ENCODE results near the gene ELF4. TPM values are rescaled to one million over a fixed set of nuclear protein-coding genes. Genes with fewer than 3 reads are reported as not detected.

Gene ELF4
- total and polyA plus RNA-seq, 7 donors: 0.55 to 2.9 (median 1.5) TPM

DNA sequence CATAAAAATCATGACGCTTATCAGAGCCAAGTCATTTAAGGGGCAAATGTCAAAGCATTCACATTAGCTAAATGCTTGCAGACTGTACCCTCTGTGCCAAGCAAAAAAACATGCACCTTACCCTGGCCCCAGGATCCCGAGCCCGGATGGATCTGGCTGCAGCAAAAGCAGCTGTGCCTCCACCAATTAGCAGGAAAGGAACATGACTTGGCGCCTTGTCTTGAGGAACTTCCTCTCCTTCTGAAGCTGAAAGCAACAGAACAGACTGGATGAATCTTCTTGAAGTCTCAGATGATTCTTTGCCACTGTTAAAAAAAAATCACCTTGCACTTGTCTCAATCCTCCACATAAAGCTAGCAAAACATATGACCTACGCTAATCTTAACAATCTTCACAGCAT, 37.3 kb upstream of the ELF4 start:
- no peak for DNase-seq
- H3K36me3 ChIP-seq (ENCODE audit: insufficient read depth in 1 of 2, low read depth in 1 of 2): peaks cover 0 to 57% of the 10 kb centered on the region in 2 donors
- H3K4me3 ChIP-seq: no peak overlapping the region
- no peaks in the 10 kb centered on the region for H3K9me3 ChIP-seq
- TF ChIP-seq, protein P1, sequence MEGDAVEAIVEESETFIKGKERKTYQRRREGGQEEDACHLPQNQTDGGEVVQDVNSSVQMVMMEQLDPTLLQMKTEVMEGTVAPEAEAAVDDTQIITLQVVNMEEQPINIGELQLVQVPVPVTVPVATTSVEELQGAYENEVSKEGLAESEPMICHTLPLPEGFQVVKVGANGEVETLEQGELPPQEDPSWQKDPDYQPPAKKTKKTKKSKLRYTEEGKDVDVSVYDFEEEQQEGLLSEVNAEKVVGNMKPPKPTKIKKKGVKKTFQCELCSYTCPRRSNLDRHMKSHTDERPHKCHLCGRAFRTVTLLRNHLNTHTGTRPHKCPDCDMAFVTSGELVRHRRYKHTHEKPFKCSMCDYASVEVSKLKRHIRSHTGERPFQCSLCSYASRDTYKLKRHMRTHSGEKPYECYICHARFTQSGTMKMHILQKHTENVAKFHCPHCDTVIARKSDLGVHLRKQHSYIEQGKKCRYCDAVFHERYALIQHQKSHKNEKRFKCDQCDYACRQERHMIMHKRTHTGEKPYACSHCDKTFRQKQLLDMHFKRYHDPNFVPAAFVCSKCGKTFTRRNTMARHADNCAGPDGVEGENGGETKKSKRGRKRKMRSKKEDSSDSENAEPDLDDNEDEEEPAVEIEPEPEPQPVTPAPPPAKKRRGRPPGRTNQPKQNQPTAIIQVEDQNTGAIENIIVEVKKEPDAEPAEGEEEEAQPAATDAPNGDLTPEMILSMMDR (IDR thresholded peaks at IDR 0.05): no peak
- H3K4me1 ChIP-seq: no peaks in the 10 kb centered on the region
- ATAC-seq: no peak
- intact Hi-C loops (cut with DNase I): no loop called here
- 61 to 75% (median 74%) methylated on average over 5 of the region's 5 CpGs for WGBS, 3 donors
- H3K27me3 ChIP-seq (ENCODE audit: insufficient read depth in 3 of 3, low read length in 2 of 3): peaks cover 0 to 2% (median 0%) of the 10 kb centered on the region in 3 donors
- no peak overlapping the region for H3K27ac ChIP-seq

DNA sequence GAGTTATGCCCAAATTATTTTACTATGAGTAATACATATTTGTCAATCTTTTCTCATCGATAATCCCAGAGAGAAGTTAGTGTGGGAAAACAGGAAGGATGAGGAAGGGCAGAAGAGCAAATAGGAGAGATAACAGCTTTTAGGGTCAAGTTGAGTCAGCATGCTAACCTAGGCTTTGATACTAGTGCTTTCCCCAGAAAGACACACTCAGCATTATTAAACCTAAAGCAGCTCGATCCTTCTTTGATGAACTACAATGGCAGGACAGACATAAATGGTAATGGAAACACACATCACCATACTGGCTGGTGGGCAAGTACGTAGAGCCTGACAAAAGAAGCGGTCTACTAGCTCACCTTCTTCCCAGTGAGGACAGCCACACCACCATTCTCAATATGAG, 34.8 kb upstream of the ELF4 start:
- no peak overlapping the region for H3K4me3 ChIP-seq
- H3K4me1 ChIP-seq: no peaks in the 10 kb centered on the region
- no peak for DNase-seq
- no peaks in the 10 kb centered on the region for H3K9me3 ChIP-seq
- H3K27ac ChIP-seq: no peak overlapping the region
- H3K36me3 ChIP-seq (ENCODE audit: insufficient read depth in 1 of 2, low read depth in 1 of 2): peaks cover 0 to 76% of the 10 kb centered on the region in 2 donors
- H3K27me3 ChIP-seq (ENCODE audit: insufficient read depth in 3 of 3, low read length in 2 of 3): peaks cover 0 to 2% (median 0%) of the 10 kb centered on the region in 3 donors
- intact Hi-C loops (cut with DNase I): no loop called here
- WGBS, 3 donors: 84 to 99% (median 94%) methylated on average over 4 of the region's 4 CpGs
- TF ChIP-seq, protein P1 (IDR thresholded peaks at IDR 0.05): no peak
- no peak for ATAC-seq

DNA sequence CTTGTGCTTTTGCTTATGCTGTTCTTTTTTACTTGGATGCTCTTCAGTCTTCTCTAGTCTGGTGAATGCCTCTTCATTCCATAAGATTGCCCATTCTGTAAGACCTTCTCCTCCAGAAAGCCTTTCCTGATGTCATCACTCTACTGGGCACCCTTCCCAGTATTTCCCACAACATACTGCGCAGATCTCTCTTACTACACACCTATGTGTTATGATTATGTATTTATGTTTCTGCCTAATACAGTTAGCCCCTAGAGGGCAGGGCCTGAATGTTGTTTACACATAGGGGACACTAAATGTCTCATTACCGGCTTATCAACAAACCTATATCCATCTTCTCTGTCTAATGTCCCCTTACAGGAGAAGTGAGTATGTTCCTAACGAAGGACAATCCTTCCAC, 34.2 kb upstream of the ELF4 start:
- no peak overlapping the region for H3K27ac ChIP-seq
- H3K4me3 ChIP-seq: no peak overlapping the region
- intact Hi-C loops (cut with DNase I): no loop called here
- ATAC-seq: no peak
- TF ChIP-seq, protein P1 (IDR thresholded peaks at IDR 0.05): no peak
- DNase-seq: no peak
- H3K27me3 ChIP-seq (ENCODE audit: insufficient read depth in 3 of 3, low read length in 2 of 3): peaks cover 0 to 2% (median 0%) of the 10 kb centered on the region in 3 donors
- H3K4me1 ChIP-seq: no peaks in the 10 kb centered on the region
- H3K9me3 ChIP-seq: no peaks in the 10 kb centered on the region
- peaks cover 0 to 82% of the 10 kb centered on the region in 2 donors for H3K36me3 ChIP-seq (ENCODE audit: insufficient read depth in 1 of 2, low read depth in 1 of 2)
- 78 to 90% (median 83%) methylated on average over 3 of the region's 3 CpGs for WGBS, 3 donors

DNA sequence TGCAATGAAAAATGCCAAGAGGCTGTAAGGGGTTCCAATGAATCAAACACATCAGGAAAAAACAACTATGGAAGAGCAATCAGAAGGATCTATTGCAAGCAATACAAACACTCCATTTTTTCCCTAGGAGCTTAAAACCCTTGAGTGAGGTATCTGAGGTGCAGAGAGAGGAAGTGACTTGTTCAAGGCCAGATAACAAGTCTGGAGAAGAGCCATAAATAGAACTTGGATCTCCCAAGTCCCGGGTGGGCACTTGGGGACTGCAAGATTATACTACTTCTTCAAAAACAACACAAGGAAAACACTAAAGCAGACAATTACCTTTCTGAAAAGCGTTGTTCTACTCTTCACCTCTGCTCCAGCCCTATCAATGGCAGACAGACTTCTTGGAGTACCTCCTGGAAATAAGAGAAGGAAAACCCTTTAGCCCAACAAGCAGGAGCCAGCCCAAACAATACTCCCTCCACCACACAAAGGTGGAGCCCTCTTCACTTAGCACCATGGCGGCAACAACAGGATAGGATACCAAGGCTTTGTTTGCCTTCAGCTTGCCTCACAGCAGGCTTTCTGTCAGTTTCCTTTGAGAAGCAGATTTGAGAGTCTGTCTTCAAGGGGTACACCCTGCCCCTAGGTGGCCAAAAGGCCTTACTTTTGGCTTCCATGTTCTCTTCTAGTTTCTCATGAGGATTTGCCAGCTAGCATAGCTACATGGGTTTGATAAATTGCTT, 29.3 kb upstream of the ELF4 start:
- no peak overlapping the region for H3K27ac ChIP-seq
- TF ChIP-seq, protein P1 (IDR thresholded peaks at IDR 0.05): no peak
- no peaks in the 10 kb centered on the region for H3K4me1 ChIP-seq
- H3K36me3 ChIP-seq (ENCODE audit: insufficient read depth in 1 of 2, low read depth in 1 of 2): peaks cover 7 to 87% of the 10 kb centered on the region in 2 donors
- H3K27me3 ChIP-seq (ENCODE audit: insufficient read depth in 3 of 3, low read length in 2 of 3): peaks cover 0 to 2% (median 0%) of the 10 kb centered on the region in 3 donors
- intact Hi-C loops (cut with DNase I): no loop called here
- DNase-seq: no peak
- H3K9me3 ChIP-seq: no peaks in the 10 kb centered on the region
- no peak overlapping the region for H3K4me3 ChIP-seq
- WGBS, 3 donors: 38 to 51% (median 44%) methylated on average over 3 of the region's 3 CpGs
- ATAC-seq: no peak

DNA sequence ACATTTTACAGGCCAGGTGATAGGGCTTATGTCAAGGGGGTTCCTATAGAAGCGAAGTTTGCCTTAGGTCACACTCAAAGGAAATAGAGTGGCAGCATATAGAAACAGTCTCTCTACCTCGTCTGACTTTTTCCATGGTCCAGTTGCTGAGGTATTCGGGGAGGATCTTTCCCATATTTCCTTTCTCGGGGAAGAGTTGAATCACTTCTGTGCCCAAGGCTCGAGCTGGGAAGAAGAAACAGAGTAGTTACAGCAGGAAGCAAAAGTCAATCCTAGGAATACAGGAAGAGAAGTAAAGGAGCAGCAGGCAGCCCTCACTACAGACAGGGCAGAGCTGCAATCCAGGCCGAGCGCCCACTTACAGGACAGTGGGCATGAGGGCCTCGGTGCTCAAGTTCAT, 26.7 kb upstream of the ELF4 start:
- no peak overlapping the region for H3K4me3 ChIP-seq
- H3K27me3 ChIP-seq (ENCODE audit: insufficient read depth in 3 of 3, low read length in 2 of 3): no peaks in the 10 kb centered on the region
- H3K4me1 ChIP-seq: no peaks in the 10 kb centered on the region
- intact Hi-C loops (cut with DNase I): no loop called here
- no peak for ATAC-seq
- TF ChIP-seq, protein P1 (IDR thresholded peaks at IDR 0.05): no peak
- 78 to 94% (median 91%) methylated on average over 8 of the region's 8 CpGs for WGBS, 3 donors
- no peak for DNase-seq
- peaks cover 11 to 87% of the 10 kb centered on the region in 2 donors for H3K36me3 ChIP-seq (ENCODE audit: insufficient read depth in 1 of 2, low read depth in 1 of 2)
- no peaks in the 10 kb centered on the region for H3K9me3 ChIP-seq
- H3K27ac ChIP-seq: no peak overlapping the region

Data from psoas muscle (tissue), 8 donors.